ENCODE results near the gene CYSTM1.

The CYSTM1 gene

GRCh38 chr5:140174465-140175366 is at the start of gene CYSTM1:
TSS of gene CYSTM1 (plus strand) at chr5:140175188. CDS start at chr5:140194466, 19,278 bp downstream.
- DNase-seq = peak; percentile 99

GRCh38 chr5:140125637-140126036 is 49.4 kb upstream of the CYSTM1 start, which contains the start of gene IGIP:
TSS of gene IGIP (plus strand) at chr5:140125937. CDS start at chr5:140128477, 2,540 bp downstream.
- no peak for DNase-seq

GRCh38 chr5:140126315-140127012 is 48.5 kb upstream of the CYSTM1 start:
- DNase-seq = no peak

GRCh38 chr5:140128376-140128775 is 46.6 kb upstream of the CYSTM1 start:
- no peak for DNase-seq

- DNase-seq = no peak
These were observed 43.8 kb upstream of the CYSTM1 start for GRCh38 chr5:140130949-140131733.

- DNase-seq = peak; percentile 57
These were observed 43.0 kb upstream of the CYSTM1 start for GRCh38 chr5:140131967-140132409.

GRCh38 chr5:140133514-140134167 is 41.3 kb upstream of the CYSTM1 start:
- DNase-seq = no peak

- DNase-seq = no peak
These were observed 40.6 kb upstream of the CYSTM1 start for GRCh38 chr5:140134277-140134935.

- no peak for DNase-seq
These were observed 39.9 kb upstream of the CYSTM1 start for GRCh38 chr5:140135127-140135526.

- no peak for DNase-seq
These were observed 38.4 kb upstream of the CYSTM1 start for GRCh38 chr5:140136624-140137023.

- no peak for DNase-seq
These were observed 34.6 kb upstream of the CYSTM1 start for GRCh38 chr5:140140435-140140834.

GRCh38 chr5:140141241-140141640 is 33.7 kb upstream of the CYSTM1 start:
- DNase-seq = no peak

- DNase-seq = no peak
These were observed 32.7 kb upstream of the CYSTM1 start for GRCh38 chr5:140142246-140142645.

GRCh38 chr5:140142856-140143255 is 32.1 kb upstream of the CYSTM1 start:
- DNase-seq = no peak

GRCh38 chr5:140143521-140144258 is 31.3 kb upstream of the CYSTM1 start:
- no peak for DNase-seq

- no peak for DNase-seq
These were observed 29.7 kb upstream of the CYSTM1 start for GRCh38 chr5:140145256-140145655.

- no peak for DNase-seq
These were observed 29.0 kb upstream of the CYSTM1 start for GRCh38 chr5:140145818-140146522.

- no peak for DNase-seq
These were observed 28.5 kb upstream of the CYSTM1 start for GRCh38 chr5:140146523-140146842.

GRCh38 chr5:140147460-140147859 is 27.5 kb upstream of the CYSTM1 start:
- DNase-seq = no peak

GRCh38 chr5:140148508-140148907 is 26.5 kb upstream of the CYSTM1 start:
- peak; percentile 24 for DNase-seq

GRCh38 chr5:140150201-140150600 is 24.8 kb upstream of the CYSTM1 start:
- DNase-seq = no peak
